Measurements from ENCODE around the gene NFIC.

NFIC gene

DNA sequence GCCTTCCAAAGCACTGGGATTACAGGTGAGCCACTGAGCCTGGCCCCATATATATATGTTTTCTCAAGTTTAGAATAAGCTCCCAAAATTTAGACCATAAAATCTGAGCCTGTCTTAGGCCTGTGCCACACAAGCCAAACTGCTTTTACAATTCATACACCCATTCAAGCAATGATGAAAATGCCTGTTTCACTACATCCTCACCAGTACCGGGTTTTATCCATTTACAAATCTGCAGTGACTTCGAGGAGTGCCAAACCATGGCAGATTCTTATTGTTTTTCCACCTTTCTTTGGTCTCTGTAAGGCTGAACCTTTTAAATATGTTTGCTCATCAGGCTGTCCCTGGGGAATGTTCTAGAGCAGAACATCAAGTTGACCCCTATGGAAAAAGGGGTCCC, 9.6 kb upstream of the NFIC start:
- H3K4me3 ChIP-seq (replicated peaks; ENCODE audit: low read depth, low read length) = no peak overlapping the region
- no peak for DNase-seq (ENCODE audit: low read depth)
- TF ChIP-seq, protein P1, sequence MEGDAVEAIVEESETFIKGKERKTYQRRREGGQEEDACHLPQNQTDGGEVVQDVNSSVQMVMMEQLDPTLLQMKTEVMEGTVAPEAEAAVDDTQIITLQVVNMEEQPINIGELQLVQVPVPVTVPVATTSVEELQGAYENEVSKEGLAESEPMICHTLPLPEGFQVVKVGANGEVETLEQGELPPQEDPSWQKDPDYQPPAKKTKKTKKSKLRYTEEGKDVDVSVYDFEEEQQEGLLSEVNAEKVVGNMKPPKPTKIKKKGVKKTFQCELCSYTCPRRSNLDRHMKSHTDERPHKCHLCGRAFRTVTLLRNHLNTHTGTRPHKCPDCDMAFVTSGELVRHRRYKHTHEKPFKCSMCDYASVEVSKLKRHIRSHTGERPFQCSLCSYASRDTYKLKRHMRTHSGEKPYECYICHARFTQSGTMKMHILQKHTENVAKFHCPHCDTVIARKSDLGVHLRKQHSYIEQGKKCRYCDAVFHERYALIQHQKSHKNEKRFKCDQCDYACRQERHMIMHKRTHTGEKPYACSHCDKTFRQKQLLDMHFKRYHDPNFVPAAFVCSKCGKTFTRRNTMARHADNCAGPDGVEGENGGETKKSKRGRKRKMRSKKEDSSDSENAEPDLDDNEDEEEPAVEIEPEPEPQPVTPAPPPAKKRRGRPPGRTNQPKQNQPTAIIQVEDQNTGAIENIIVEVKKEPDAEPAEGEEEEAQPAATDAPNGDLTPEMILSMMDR (IDR thresholded peaks at IDR 0.05; ENCODE audit: low read length, missing control alignments) = no peak

DNA sequence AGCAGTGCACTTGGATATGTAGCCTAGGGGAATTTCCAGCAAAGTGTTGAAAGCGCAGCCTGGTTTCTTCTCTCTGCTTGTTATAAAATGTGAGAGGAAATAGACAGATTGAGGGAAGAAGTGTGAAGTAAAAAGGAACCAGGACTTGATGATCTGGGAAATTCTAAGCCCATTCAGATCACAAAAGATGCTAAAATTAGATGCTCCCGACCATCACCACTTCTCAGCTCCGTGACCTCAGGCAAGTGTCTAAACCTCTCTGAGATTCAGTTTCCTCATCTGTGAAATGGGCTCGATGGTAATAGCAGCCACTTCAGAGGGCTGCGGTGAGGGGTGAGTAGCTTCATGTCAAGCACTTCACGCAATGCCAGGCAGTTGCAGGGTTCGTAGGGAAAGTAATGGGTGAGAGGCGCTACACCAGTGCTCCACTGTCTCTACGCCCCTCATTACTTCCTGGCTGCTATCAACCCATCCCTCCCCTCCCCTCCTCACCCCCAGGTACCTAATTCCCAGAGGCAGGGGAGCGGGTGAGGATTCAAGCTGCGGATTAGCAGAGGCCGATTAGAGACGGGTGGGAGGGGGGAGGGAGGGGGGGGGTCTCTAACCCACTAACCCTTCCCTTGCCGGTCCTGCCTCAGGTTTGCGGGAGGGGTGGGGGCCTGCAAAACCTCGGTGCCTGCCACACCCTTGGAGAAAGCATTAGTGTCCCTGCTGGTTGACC, 9.0 kb upstream of the NFIC start:
- no peak for DNase-seq (ENCODE audit: low read depth)
- H3K4me3 ChIP-seq (replicated peaks; ENCODE audit: low read depth, low read length) = no peak overlapping the region
- TF ChIP-seq, protein P1 (IDR thresholded peaks at IDR 0.05; ENCODE audit: low read length, missing control alignments) = no peak

DNA sequence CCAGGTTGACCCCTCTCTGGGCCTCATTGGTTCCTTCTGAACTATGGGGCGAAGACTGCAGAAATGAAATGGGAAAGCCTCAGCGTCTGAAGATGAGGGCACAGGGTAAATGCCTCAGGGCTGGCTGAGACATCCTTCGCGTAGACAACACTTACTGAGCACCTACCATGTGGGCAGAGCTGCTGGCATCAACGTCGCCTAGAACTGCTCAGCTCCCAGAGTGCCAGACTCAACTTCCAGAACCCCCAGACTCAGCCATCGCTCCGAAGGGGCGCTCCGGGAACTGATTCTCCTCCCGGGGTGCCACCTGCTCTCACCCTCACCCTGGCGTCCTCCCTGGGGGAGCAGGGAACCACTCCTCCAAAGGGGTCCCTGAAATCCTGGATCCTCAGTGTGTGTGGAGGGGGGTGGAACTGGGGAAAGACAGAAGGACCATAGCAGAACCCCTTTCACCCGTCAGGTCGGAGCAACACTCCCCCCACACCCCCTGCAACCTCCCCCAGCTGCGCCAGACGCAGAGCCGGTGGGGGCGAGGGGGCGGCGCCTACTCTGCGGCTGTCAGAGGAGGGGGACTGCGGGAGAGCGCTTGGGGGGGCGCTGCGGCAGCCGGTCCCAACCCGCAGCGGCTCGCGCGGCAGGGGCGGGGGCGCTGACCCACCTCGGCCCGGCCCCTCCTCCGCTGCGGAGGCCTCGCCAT, 8.2 kb upstream of the NFIC start:
- TF ChIP-seq, protein P1 (IDR thresholded peaks at IDR 0.05; ENCODE audit: low read length, missing control alignments) = no peak
- no peak overlapping the region for H3K4me3 ChIP-seq (replicated peaks; ENCODE audit: low read depth, low read length)
- DNase-seq (ENCODE audit: low read depth) = no peak

DNA sequence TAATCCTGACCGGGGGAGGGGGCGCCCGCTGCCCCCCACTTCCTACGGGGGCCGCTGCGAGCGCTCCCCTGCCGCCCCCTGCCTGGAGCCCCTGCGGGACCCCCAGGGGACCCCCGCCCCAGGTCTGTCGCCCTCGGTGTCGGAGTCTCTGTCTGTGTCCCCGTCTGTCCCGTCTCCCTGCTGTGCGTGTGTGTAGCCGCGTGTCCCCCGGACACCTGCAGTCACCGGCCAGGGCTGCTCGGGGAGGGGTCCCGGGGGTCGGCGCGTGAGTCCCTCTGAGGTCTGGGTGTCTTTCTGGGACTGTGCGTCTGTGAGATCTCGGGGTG, 7.7 kb upstream of the NFIC start:
- TF ChIP-seq, protein P1 (IDR thresholded peaks at IDR 0.05; ENCODE audit: low read length, missing control alignments) = no peak
- peak overlapping the region; percentile 52 for H3K4me3 ChIP-seq (replicated peaks; ENCODE audit: low read depth, low read length)
- no peak for DNase-seq (ENCODE audit: low read depth)

DNA sequence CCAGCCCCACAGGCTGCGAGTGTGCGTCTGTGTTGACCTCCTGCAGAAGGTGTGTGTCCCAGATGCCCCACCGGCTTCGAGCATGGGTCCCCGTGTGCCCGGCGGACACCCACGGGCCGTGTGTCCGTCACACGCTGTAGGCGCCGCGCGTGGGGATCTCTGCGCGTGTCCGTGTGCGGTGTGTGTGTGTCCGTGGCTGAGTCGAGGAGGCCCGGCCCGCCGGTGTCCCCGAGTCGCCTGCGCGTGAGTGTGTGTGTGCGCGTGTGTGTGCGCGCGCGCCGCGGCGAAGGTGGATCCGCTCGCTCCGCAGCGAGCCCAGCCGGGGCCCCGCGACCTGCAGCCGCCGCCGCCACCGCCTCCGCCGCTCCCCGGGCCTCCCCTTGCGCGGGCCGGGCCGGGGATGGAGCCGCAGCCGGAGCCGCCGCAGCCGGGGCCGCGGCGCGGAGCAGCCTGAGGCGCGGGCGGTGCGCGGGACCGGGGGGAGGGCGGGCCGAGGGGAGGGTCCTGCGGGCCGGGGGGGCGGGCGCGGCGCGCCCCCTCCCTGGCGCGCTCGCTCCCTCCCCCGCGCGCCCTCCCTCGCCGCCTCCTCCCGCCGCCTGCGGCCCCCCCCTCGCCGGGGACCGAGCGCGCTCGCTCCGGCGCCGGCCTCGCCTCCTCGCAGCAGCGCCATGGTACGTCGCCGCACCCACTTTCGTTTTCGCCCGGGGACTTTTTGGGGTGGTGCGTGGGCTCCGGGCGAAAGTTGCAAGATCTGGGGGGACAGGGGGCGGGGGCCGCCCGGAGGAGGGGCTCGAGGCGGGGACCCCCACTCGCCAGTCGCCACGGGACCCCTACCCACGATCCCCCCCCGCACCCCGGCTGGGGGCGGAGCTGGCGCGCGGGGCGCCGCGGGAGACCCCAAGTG, 7.1 kb upstream of the NFIC start:
- TF ChIP-seq, protein P1 (IDR thresholded peaks at IDR 0.05; ENCODE audit: low read length, missing control alignments) = no peak
- H3K4me3 ChIP-seq (replicated peaks; ENCODE audit: low read depth, low read length) = peak overlapping the region; percentile 69
- DNase-seq (ENCODE audit: low read depth) = peak; percentile 56

DNA sequence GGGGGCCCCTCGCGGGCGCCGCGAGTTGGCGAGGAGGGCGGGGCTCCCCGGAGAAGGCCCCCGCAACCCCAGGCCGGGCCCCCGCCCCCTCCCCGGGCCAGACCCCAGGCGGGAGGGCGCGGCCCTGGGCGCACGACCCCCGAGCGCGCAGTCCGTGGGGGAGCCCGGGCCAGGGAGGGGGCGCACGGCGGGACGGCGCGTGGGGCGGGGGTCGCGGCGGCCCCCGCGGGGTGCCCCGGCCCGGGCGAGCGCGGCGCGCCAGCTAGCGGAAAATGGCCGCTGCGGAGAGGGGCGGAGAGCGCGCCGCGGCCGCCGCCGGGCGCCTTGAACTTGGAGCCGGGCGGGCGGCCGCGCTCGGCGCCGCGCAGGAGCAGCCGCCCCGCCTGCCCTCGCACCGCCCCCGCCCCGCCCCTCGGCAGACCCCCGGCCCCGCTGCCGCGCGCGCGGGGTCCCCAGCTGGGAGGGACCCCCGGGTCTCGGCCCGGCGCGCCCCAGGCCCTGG, 6.4 kb upstream of the NFIC start:
- peak overlapping the region; percentile 69 for H3K4me3 ChIP-seq (replicated peaks; ENCODE audit: low read depth, low read length)
- TF ChIP-seq, protein P1 (IDR thresholded peaks at IDR 0.05; ENCODE audit: low read length, missing control alignments) = no peak
- no peak for DNase-seq (ENCODE audit: low read depth)

All from fibroblast of pulmonary artery (primary cell).